Gastroesophageal sphincter (tissue), 4 donors: ENCODE measurements around the gene TNRC6B. TPM values are rescaled to one million over a fixed set of nuclear protein-coding genes. Genes with fewer than 3 reads are reported as not detected.

Experiments
- ATAC-seq: fragments of 150-250 bp; one replicate; pipeline ENCODE4 v1.9.1; 2016; ENCODE audit warnings: mild to moderate bottlenecking, moderate library complexity
- H3K27ac ChIP-seq, 4 donors: fragments of 200-600 bp; sonication (generic) in 3 of 4; 1 replicate in 3 of 4; 2 replicates in 1 of 4; pipeline ENCODE4 v1.5.1; 2016 to 2019
- H3K27me3 ChIP-seq: fragments of 200-600 bp; sonication (generic); one replicate; pipeline ENCODE4 v1.5.1; 2019
- H3K36me3 ChIP-seq, 2 donors: fragments of 200-600 bp; sonication (generic); one replicate each; pipeline ENCODE4 v1.5.1; 2019; ENCODE audit warnings: control low read depth in 1 of 2
- H3K4me1 ChIP-seq, 3 donors: fragments of 200-600 bp; sonication (generic); 1 replicate in 2 of 3; 2 replicates in 1 of 3; pipeline ENCODE4 v1.5.1; 2016 to 2019; ENCODE audit warnings: control low read depth in 2 of 3
- H3K4me3 ChIP-seq, 2 donors: fragments of 200-600 bp; sonication (generic); one replicate each; pipeline ENCODE4 v1.5.1; 2019; ENCODE audit warnings: mild to moderate bottlenecking in 1 of 2, moderate library complexity in 1 of 2
- H3K9me3 ChIP-seq, 3 donors: fragments of 200-600 bp; sonication (generic); one replicate each; pipeline ENCODE4 v1.5.1; 2017 to 2019; ENCODE audit warnings: control low read depth in 2 of 3
- CTCF ChIP-seq, 4 experiments: fragments of 200-600 bp in 2 of 4; fragments of 450-650 bp in 2 of 4; sonication (generic) in 1 of 4; IDR thresholded peaks; one replicate each; pipeline ENCODE4 v1.5.1; 2017 to 2019; ENCODE audit warnings: antibody characterized with exemption in 4 of 4, mild to moderate bottlenecking in 2 of 4, moderate library complexity in 2 of 4
- EP300 ChIP-seq: sonication (generic); formaldehyde crosslinking; IDR thresholded peaks from one replicate; pipeline ENCODE4 v1.6.1; 2017; ENCODE audit warnings: antibody characterized with exemption, mild to moderate bottlenecking
- POLR2A ChIP-seq, 2 donors: fragments of 450-650 bp; IDR thresholded peaks; one replicate each; pipeline ENCODE4 v1.6.1; 2017; ENCODE audit warnings: antibody characterized with exemption in 2 of 2, mild to moderate bottlenecking in 2 of 2, moderate library complexity in 1 of 2
- POLR2AphosphoS5 ChIP-seq: sonication (generic); formaldehyde crosslinking; IDR thresholded peaks from one replicate; pipeline ENCODE4 v1.6.1; 2017; ENCODE audit warnings: antibody characterized with exemption
- WGBS, 2 donors: methylation state at CpG; one replicate each; pipeline ENCODE4 v1.1.5; 2018; ENCODE audit warnings: low coverage in 1 of 2; 5-methylcytosine and 5-hydroxymethylcytosine counted together
- total RNA-seq, 4 donors: library from RNA; depleted of rRNA; stranded (reverse); fragments of >200 nt; gene quantifications; one replicate each; pipeline ENCODE4 v1.1.0, GENCODE V29; 2016

TNRC6B gene
- total RNA-seq, 4 donors from 2014 or later = 32.4 to 71.2 (median 60.7) TPM

- H3K9me3 ChIP-seq = no peaks in the 10 kb centered on the region
- no peaks in the 10 kb centered on the region for H3K27me3 ChIP-seq
- 0% methylated on average over 2 to 12 of the region's 20 CpGs for WGBS, 2 donors
- H3K36me3 ChIP-seq = peaks cover 0 to 25% of the 10 kb centered on the region in 2 donors
- no peak for TF ChIP-seq CTCF (IDR thresholded peaks at IDR 0.05)
- peak overlapping the region; percentile 42 to 77 for H3K4me3 ChIP-seq
- ATAC-seq = peak; percentile 6
- H3K4me1 ChIP-seq = peaks cover 2 to 31% (median 15%) of the 10 kb centered on the region in 3 donors
- peak overlapping the region; percentile 10 to 95 (median 90) for H3K27ac ChIP-seq
These were observed 168.1 kb downstream of the TNRC6B start for GRCh38 chr22:40345815-40346184.

DNA sequence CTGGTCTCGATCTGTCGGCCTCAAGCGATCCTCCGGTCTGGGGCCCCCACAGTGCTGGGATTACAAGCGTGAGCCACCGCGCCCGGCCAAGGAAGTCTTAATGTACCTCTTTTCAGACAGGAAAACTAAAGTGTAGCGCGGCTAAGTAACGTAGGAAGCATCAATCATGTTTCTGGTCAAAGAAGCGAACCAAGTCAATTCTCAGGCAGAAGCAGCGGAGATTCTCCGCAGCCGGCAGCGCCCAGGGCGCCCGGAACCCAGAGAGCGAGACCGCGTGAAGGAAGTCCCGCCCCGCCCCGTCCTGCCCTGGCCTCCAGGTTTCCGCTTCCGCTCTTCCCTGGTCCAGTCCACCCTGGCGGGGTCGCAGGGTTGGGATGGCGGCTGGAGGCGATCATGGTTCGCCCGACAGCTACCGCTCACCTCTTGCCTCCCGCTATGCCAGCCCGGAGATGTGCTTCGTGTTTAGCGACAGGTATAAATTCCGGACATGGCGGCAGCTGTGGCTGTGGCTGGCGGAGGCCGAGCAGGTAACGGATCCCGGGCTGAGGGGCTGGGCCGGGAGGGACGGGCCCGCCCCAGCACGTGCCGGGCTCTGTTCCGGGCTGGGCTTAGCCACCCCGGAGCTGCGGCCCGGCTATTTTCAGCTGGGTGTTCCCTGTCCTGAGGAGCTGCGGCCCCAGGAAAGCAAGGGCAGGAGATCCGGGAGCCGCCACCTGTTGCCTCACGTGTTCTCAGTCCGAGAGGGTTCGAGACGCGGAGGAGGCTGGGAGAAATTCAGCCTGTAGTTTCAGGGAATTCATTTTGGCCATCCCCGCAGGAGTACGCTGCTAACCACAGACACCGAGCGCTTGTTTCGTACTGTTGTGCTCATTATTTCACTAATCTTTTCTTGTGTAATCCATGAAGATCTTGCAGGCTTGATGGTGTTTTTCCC lies 168.7 kb downstream of the TNRC6B start, which contains the start of gene ADSL:
TSS of gene ADSL (plus strand) at position 316 of the 934 bp plus-strand sequence. CDS start at position 375, 59 bp downstream.
- WGBS, 2 donors = 0% methylated on average over 9 to 10 of the region's 65 CpGs
- TF ChIP-seq POLR2A (IDR thresholded peaks at IDR 0.05) = peak; percentile 84 to 85
- TF ChIP-seq EP300 = no peak
- peak in 2 of 4 experiments; percentile 30 to 32 for TF ChIP-seq CTCF (IDR thresholded peaks at IDR 0.05)
- peak; percentile 97 for TF ChIP-seq POLR2AphosphoS5
- Histone ChIP-seq H3K27me3 (no peaks in the 10 kb centered on the region), H3K27ac (peak within 1 kb of the TSS; percentile 10 to 95 (median 90)), H3K9me3 (no peaks in the 10 kb centered on the region), H3K36me3 (peaks cover 0 to 32% of the 10 kb centered on the region in 2 donors), H3K4me3 (peak within 1 kb of the TSS; percentile 42 to 77), H3K4me1 (peaks cover 2 to 31% (median 15%) of the 10 kb centered on the region in 3 donors)
- peak; percentile 98 for ATAC-seq

DNA sequence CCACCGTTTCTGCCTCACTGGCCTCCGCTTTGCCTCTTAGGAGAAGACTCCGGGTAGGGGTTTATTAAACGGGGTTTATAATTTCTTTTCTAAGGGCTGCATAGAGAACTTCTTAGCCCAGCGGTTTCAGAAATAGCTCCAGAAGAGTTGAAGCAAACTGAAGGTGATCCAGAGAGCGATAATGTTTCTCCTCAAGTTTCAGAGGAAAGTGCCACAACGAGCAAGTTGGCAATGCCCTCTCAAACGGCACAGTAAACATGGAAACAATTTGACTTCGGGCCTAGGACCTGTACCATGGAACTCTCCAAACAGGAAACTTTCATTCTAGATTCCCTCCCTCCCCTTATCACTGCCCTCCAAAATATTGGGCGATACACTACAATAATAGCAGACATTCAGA lies 169.6 kb downstream of the TNRC6B start:
- Histone ChIP-seq H3K36me3 (peaks cover 0 to 40% of the 10 kb centered on the region in 2 donors), H3K27ac (peak overlapping the region; percentile 10 to 95 (median 90)), H3K4me3 (peak overlapping the region; percentile 42 to 77), H3K4me1 (peaks cover 2 to 31% (median 15%) of the 10 kb centered on the region in 3 donors), H3K27me3 (no peaks in the 10 kb centered on the region), H3K9me3 (no peaks in the 10 kb centered on the region)
- TF ChIP-seq EP300 (no peak), CTCF (IDR thresholded peaks at IDR 0.05) (no peak), POLR2A (IDR thresholded peaks at IDR 0.05) (no peak)
- WGBS, 2 donors = 14 to 26% methylated on average over 4 to 10 of the region's 10 CpGs
- ATAC-seq = no peak

DNA sequence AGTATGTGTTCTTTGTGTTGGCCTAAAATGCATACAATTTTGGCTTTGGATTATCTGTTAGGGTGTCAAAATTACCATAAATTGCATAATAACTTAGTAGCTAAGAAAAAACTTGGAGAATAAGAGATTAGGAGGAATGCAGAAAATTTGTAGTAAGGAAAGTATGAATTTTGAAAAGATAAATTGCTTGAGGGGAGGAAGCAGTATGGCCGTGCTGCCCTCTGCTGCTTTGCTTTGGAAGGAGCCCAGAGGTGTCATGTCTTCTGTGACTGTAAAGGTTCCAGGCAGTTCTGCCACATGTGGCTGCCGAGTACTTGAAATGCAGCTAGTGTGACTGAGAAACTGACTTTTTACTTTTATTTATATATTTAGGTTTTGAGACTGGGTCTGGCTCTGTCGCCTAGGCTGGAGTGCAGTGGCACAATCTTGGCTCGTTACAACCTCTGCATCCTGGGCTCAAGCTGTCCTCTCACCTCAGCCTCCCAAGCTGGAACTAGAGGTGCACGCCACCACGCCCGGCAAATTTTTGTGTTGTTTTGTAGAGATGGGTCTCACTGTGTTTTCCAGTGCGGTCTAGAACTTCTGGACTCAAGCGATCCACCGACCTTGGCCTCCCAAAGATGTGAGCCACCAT lies 170.4 kb downstream of the TNRC6B start:
- no peak for ATAC-seq
- Histone ChIP-seq H3K4me1 (peaks cover 2 to 31% (median 15%) of the 10 kb centered on the region in 3 donors), H3K36me3 (peaks cover 0 to 49% of the 10 kb centered on the region in 2 donors), H3K4me3 (peak overlapping the region in 1 of 2 donors; percentile 77), H3K27me3 (no peaks in the 10 kb centered on the region), H3K27ac (peak overlapping the region in 3 of 4 donors; percentile 90 to 95 (median 91)), H3K9me3 (no peaks in the 10 kb centered on the region)
- TF ChIP-seq CTCF (IDR thresholded peaks at IDR 0.05) = peak; percentile 58 to 86 (median 64)
- TF ChIP-seq POLR2A (IDR thresholded peaks at IDR 0.05) = no peak
- WGBS, 2 donors = 56 to 62% methylated on average over 8 to 10 of the region's 10 CpGs
